ENCODE data around the gene EGFLAM.

The EGFLAM gene

GRCh38 chr5:38469707-38470267 is 211.4 kb downstream of the EGFLAM start:
- DNase-seq (ENCODE audit: low read depth in 2 of 2): no peak

- no peak for DNase-seq (ENCODE audit: low read depth in 2 of 2)
Observed at GRCh38 chr5:38471709-38472108, 213.3 kb downstream of the EGFLAM start.

DNA sequence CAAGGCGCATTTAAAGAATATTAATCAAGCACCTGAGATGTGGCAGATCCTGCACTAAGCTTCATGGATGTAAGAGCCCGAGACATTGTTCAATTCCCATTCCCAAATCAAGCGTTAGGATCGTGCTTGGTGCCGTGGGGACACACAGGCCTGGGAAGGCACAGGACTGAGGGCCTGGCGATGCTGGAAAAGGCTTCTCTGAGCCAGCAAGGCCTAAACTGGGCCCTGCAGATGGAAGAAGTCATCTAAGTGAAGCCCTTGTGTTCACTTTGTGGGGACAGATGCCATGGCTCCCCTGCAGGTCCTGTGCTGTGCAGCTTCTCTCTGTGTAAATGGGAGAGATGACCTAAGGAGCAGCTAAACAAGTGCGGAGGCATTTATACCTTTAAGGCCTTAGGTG is 214.2 kb downstream of the EGFLAM start:
- no peak for DNase-seq (ENCODE audit: low read depth in 2 of 2)

- no peak for DNase-seq (ENCODE audit: low read depth in 2 of 2)
Observed at GRCh38 chr5:38473008-38473407, 214.6 kb downstream of the EGFLAM start.

DNA sequence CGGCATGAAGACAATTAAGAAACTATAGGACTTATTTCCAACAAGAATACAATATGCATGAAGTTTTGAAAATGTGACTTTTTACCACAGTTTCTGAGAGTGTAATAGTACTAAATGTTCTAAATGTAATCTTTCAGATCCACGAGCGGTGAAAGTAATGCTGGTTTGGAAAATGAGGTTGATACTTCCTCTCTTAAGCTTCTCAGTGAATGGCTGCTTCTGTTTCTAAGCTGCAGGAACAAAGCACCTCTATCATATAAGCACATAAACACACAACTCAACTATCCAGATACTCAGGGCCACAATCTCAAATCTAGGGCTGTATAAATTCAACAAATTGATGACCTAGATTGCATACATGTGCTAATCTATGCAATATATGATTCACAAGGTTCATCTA is 219.8 kb downstream of the EGFLAM start:
- no peak for DNase-seq (ENCODE audit: low read depth in 2 of 2)

DNA sequence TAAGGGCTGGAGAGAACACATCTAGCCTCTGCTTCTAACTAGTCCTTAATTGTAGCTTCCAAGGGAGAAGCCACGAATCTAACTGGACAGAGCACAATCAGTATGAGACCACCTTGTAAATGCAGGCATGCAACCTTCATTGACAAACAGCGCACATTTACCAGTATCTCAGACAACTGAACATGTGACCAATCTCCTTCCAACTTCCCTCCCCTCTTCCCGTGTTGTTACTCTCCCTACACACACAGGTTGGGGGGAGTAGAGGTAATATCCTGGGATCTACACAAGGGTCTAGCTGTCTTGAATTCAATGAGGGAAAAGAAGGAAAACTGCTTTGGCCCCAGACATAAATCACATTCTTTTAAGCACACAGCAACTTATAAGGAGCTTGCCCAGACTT is 220.5 kb downstream of the EGFLAM start:
- no peak for DNase-seq (ENCODE audit: low read depth in 2 of 2)

GRCh38 chr5:38479315-38479904 is 221.1 kb downstream of the EGFLAM start:
- DNase-seq (ENCODE audit: low read depth in 2 of 2): no peak

DNA sequence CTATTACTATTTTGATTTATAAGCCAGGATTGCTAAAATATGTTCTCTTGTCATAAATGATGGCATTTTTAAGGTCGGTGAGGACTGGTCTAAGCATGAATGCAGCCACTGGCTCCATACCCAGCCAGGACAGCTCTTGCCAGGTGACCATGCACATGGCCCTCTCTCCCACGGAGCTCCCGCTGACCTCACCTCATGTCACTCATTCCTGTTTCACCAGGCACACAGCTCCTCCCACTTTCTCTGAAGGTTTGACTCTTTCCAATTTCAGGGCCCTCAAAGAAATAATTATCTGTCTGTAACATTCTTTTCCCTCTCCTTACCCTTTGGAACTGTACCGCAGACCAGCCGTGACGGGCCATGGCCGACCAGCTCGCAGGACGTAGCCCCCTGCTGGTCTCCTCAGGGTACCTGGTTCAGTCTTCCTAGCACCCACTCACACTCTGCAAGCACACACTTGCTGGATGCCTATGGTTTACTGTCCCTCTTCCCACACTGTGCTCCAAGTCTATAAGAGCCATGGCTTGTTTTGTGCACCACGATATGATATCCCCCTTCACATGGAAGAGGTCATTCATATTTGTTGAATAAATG is 225.5 kb downstream of the EGFLAM start:
- no peak for DNase-seq (ENCODE audit: low read depth in 2 of 2)

- no peak for DNase-seq (ENCODE audit: low read depth in 2 of 2)
Observed at GRCh38 chr5:38494175-38494574, 235.8 kb downstream of the EGFLAM start.

- DNase-seq (ENCODE audit: low read depth in 2 of 2): no peak
Observed at GRCh38 chr5:38494763-38495162, 236.4 kb downstream of the EGFLAM start.

DNA sequence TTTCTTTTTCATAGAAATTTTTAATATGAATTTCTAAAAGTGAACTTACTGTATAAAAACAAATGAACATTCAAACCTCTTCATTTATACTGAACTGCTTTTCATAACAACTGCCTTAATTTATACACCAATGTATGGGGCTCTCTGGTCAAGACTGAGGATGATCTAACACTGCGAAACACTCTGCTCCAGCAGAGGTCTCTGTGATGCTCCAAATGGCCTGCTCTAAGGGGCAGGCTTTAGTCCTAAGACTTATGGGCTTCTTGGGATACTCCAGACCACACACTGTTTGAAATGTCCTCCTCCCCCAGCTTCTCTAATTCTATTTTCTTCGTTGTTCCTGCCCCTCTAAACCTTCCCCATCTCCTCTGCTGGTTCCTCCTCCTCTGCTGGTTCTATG is 239.6 kb downstream of the EGFLAM start:
- no peak for DNase-seq (ENCODE audit: low read depth in 2 of 2)

- DNase-seq (ENCODE audit: low read depth in 2 of 2): no peak
Observed at GRCh38 chr5:38500573-38501260, 242.4 kb downstream of the EGFLAM start.

DNA sequence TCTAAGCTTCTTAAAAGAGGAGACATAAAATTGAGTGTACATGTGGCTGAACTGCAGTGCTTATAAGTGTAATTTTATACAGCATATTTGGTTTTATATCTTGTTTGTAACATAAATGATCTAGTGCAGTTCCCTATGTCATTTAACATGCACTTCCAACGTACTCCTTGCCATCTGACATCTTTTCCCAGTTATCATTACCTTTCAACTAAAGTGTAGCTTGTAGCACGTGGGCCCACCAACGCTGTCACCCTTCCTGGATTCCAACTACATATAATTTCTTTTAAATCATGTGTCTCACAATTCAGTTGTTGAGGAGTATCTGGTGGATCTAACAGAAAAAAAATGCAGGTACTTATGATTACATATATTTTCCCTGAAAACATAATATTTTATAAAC is 247.9 kb downstream of the EGFLAM start:
- DNase-seq (ENCODE audit: low read depth in 2 of 2): no peak

- DNase-seq (ENCODE audit: low read depth in 2 of 2): no peak
Observed at GRCh38 chr5:38509185-38509584, 250.8 kb downstream of the EGFLAM start.
